CD4-positive, alpha-beta T cell treated with Interleukin-15 for 4 hours (primary cell): ENCODE results near the gene SGK2.

Experiments used
- DNase-seq: peaks from one replicate; pipeline ENCODE4 v3.0.0-alpha.2; 2020; ENCODE audit warnings: low spot score

The SGK2 gene

GRCh38 chr20:43558412-43559146 is at the start of gene SGK2:
SGK2 (plus strand) TSS chr20:43559027; CDS start chr20:43566496, 7,469 bp downstream.
- no peak for DNase-seq

DNA sequence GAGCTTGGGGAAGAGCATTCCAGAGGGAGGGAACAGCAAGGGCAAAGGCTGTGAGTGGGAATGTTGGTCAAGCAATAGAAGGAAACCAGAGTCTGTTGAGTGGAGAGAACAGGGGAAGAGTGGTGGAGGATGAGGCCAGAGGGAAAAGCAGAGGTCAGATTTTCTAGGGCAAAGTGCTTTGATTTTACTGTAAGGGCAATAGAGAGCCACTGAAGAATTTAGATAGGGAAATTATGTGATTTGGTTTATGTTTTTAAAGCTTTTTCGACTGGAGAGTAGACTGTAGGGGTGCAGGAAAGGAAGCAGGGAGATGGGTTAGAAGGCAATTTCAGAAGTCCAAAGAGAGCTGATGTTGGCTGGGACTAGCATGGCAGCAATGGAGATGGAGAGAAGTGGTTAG is 46.9 kb upstream of the SGK2 start:
- no peak for DNase-seq

GRCh38 chr20:43513372-43513930 is 45.4 kb upstream of the SGK2 start:
- no peak for DNase-seq

GRCh38 chr20:43513931-43514647 is 44.7 kb upstream of the SGK2 start:
- peak; percentile 95 for DNase-seq

GRCh38 chr20:43514648-43514999 is 44.2 kb upstream of the SGK2 start:
- no peak for DNase-seq

DNA sequence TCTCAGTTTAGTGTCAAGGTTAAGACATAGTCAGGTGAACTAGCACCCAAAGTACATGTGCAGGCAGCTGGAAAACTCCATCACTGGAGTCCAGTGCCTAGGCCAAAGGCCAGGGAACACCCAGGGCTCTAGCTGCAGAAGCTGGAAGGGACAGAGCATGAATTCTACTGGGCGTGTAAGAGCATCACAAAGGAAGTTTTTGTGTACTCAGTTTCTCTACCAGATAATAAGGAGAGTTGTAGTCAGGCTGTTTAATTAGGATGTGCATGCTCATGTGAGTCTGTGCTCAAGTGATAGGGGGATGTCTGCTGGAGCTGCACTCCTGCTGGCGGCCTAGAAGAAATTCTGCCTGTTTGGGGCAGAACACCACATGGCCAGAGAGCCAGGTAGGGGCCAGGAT is 43.2 kb upstream of the SGK2 start:
- no peak for DNase-seq

GRCh38 chr20:43516251-43516824 is 42.5 kb upstream of the SGK2 start:
- DNase-seq = no peak

- no peak for DNase-seq
Observed at GRCh38 chr20:43520074-43520630, 38.7 kb upstream of the SGK2 start.

- DNase-seq = no peak
Observed at GRCh38 chr20:43525021-43525420, 33.8 kb upstream of the SGK2 start.

DNA sequence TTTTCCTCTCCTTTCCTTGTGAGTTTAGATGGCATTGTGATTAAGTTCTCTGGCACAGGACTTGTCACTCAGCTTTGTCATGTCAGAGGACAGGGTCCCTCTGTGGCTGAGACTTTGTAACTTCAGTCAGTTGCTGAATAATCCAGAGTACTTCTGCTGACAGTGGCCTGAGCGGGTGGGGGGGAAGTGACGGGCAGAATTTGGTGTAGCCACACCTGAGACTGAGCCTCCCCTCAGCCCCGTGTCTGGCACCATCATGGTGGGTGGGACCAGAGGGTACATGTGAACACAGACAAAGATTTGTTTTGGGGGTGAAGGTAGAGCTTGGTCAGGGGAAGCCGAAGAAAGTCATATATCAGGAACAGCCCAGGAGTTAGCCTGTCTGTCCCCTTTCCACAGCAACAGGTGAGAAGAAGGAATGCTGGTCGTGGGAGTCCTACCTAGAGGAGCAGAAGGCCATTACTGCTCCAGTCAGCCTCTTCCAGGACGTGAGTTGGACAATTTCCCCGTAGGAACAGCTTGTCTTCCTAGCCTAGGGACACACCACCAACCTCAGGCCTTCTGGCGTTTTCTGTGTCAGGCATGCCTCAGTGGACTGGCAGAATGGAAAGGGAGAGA is 30.5 kb upstream of the SGK2 start:
- no peak for DNase-seq

- no peak for DNase-seq
Observed at GRCh38 chr20:43529051-43529450, 29.8 kb upstream of the SGK2 start.

- DNase-seq = no peak
Observed at GRCh38 chr20:43529457-43530153, 29.2 kb upstream of the SGK2 start.

- DNase-seq = no peak
Observed at GRCh38 chr20:43530321-43531090, 28.3 kb upstream of the SGK2 start.

GRCh38 chr20:43531091-43531443 is 27.8 kb upstream of the SGK2 start:
- no peak for DNase-seq

- DNase-seq = no peak
Observed at GRCh38 chr20:43532416-43533055, 26.3 kb upstream of the SGK2 start.

GRCh38 chr20:43533060-43533459 is 25.8 kb upstream of the SGK2 start:
- no peak for DNase-seq

DNA sequence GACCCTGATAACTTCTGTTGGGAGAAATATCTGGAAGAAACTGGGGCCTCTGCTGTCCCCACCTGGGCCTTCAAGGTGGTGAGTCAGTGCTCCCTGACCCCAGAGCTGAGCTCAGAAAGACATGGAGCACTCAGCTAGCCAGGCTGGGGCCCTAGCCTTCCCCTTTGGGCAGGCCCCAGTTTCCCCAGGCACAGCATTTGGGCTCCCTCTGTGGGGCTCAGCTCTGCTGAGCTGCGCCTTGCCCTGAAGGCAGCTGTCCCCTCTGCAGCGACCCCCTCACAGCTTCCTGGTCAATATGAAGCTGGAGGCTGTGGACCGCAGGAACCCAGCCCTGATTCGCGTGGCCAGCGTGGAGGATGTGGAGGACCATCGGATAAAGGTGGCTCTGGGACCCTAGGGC is 24.8 kb upstream of the SGK2 start:
- DNase-seq = no peak

- DNase-seq = no peak
Observed at GRCh38 chr20:43534791-43535350, 24.0 kb upstream of the SGK2 start.

DNA sequence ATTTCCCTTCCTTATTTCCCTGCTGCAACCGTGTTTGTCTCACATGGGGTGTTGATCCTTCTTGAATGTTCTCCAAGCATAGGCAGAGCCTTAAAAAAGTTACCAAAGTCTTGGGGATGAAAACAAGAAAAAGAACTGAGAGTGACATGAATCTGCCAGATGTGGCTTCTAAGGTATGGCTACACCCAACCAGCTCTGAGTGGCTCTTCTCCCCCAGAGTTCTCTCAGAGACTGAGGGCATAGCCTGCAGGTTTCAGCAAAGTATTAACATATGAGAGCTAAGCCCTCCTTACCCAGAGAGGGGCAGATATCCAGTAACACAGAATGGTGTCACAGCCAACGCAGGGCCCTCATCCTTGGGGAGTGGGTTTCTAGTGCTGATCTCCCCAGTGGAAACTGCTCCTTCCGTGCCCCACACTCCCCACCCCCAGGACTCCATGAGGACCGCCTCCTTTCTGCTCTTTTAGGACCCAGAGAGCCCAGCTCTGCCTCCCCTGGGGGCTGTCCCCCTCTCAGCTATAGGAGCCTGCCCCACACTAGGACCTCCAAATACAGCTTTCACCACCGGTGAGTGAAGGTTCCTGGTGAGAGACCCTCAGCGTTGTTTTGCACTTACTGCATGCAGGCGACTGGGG is 23.3 kb upstream of the SGK2 start:
- no peak for DNase-seq
